HG02623 (cell line): ENCODE measurements around the gene PSMC3.

ENCODE experiments used
- ATAC-seq: cut with Tn5 transposase; IDR thresholded peaks from one replicate; pipeline ENCODE4 v1.9.1; 2021; ENCODE audit warnings: moderate library complexity; ENCODE audit not compliant: unreplicated experiment

The PSMC3 gene

GRCh38 chr11:47443817-47444216 lies 17.6 kb upstream of the PSMC3 start:
- no peak for ATAC-seq

GRCh38 chr11:47443028-47443700 lies 16.9 kb upstream of the PSMC3 start:
- no peak for ATAC-seq

GRCh38 chr11:47442514-47442913 lies 16.3 kb upstream of the PSMC3 start:
- no peak for ATAC-seq

GRCh38 chr11:47441421-47441820 lies 15.2 kb upstream of the PSMC3 start:
- ATAC-seq, result no peak

GRCh38 chr11:47440054-47440476 lies 13.8 kb upstream of the PSMC3 start:
- no peak for ATAC-seq

- no peak for ATAC-seq
Measured at GRCh38 chr11:47438721-47439120, 12.5 kb upstream of the PSMC3 start.

GRCh38 chr11:47437746-47438418 lies 11.6 kb upstream of the PSMC3 start:
- no peak for ATAC-seq

- ATAC-seq, result no peak
Measured at GRCh38 chr11:47437218-47437745, 11.0 kb upstream of the PSMC3 start.

GRCh38 chr11:47436726-47437125 lies 10.5 kb upstream of the PSMC3 start:
- no peak for ATAC-seq

GRCh38 chr11:47435687-47436086 lies 9.4 kb upstream of the PSMC3 start:
- ATAC-seq, result no peak

- no peak for ATAC-seq
Measured at GRCh38 chr11:47434011-47434786, 8.0 kb upstream of the PSMC3 start.

- ATAC-seq, result no peak
Measured at GRCh38 chr11:47433157-47433556, 6.9 kb upstream of the PSMC3 start.

- ATAC-seq, result no peak
Measured at GRCh38 chr11:47431356-47432083, 5.3 kb upstream of the PSMC3 start.

GRCh38 chr11:47430524-47430923 lies 4.3 kb upstream of the PSMC3 start:
- ATAC-seq, result no peak

GRCh38 chr11:47425611-47426010 lies 628 bp downstream of the PSMC3 start:
- no peak for ATAC-seq

GRCh38 chr11:47418454-47419259 lies 7.6 kb downstream of the PSMC3 start:
- no peak for ATAC-seq

GRCh38 chr11:47417712-47418111 lies 8.5 kb downstream of the PSMC3 start:
- ATAC-seq, result no peak

- ATAC-seq, result no peak
Measured at GRCh38 chr11:47415949-47416472, 10.2 kb downstream of the PSMC3 start.

GRCh38 chr11:47415091-47415854 lies 11.0 kb downstream of the PSMC3 start:
- no peak for ATAC-seq
